GM12878 (cell line): ENCODE data around the gene CASS4. TPM values are rescaled to one million over a fixed set of nuclear protein-coding genes. Genes with fewer than 3 reads are reported as not detected.
A peak's percentile ranks its signal among the peaks of the same experiment; 100 is the strongest.
"Not testable (repeated sequence)": the region's sequence is repeated elsewhere in the genome, so short reads cannot be mapped to it uniquely, and the experiment has no call there.

Experiments used
- ATAC-seq: fragments of 200-7000 bp; cut with Tn5 transposase; 3 replicates; pipeline ENCODE4 v1.9.1; 2020; ENCODE audit warnings: mild to moderate bottlenecking, moderate library complexity
- BruUV-seq: library from RNA; stranded (reverse); fragments of 400-500 nt; replicated peaks from 2 replicates; lab custom pipeline; 2021; lab: Mats Ljungman, UMichigan
- CTCF ChIA-PET: fragments of 300-600 bp; sonication (Branson Sonifier 250); formaldehyde crosslinking; extraction: SDS; loops from one replicate; lab custom pipeline; 2021; ENCODE audit warnings: inconsistent platforms; lab: Yijun Ruan, JAX
- POLR2A ChIA-PET: fragments of 350-600 bp; formaldehyde crosslinking; extraction: SDS; loops from one replicate; lab custom pipeline; 2021; ENCODE audit warnings: inconsistent platforms; lab: Charles Lee
- RAD21 ChIA-PET: fragments of 300-600 bp; sonication (Branson Sonifier 250); formaldehyde crosslinking; loops from one replicate; lab custom pipeline; 2023; ENCODE audit warnings: antibody characterized with exemption; ENCODE audit not compliant: unreplicated experiment; lab: Charles Lee
- SMC1A ChIA-PET: fragments of 300-600 bp; sonication (Branson Sonifier 250); formaldehyde crosslinking; loops from one replicate; lab custom pipeline; 2023; ENCODE audit not compliant: unreplicated experiment, uncharacterized antibody; lab: Charles Lee
- DNase-seq: peaks from one replicate; pipeline ENCODE4 v3.0.0-alpha.2; 2011; ENCODE audit warnings: low read depth, low spot score
- FAIRE-seq: peaks from 3 replicates; lab custom pipeline; 2011; peaks lifted over from hg19 to GRCh38; lab: Jason Lieb, UNC
- H2AFZ ChIP-seq: 2 replicates; pipeline ENCODE4 v1.6.0; 2011; ENCODE audit warnings: low read depth, low read length, control low read depth; ENCODE audit not compliant: control insufficient read depth
- H3K27ac ChIP-seq: 2 replicates; pipeline ENCODE4 v1.5.1; 2011; ENCODE audit warnings: control low read depth; ENCODE audit not compliant: control insufficient read depth, insufficient read depth
- H3K27me3 ChIP-seq, 2 experiments: replicated peaks in 1 of 2; 2 replicates each; pipeline versions ENCODE4 v1.6.0 to v1.6.1; 2011; ENCODE audit warnings: low read length in 1 of 2; ENCODE audit not compliant: control insufficient read depth in 2 of 2, insufficient read depth in 2 of 2
- H3K36me3 ChIP-seq, 2 experiments: 2 replicates each; pipeline ENCODE4 v1.5.1; 2011; ENCODE audit warnings: low read length in 1 of 2; ENCODE audit not compliant: control insufficient read depth in 2 of 2, insufficient read depth in 2 of 2
- H3K4me1 ChIP-seq: 2 replicates; pipeline ENCODE4 v1.6.1; 2011; ENCODE audit warnings: mild to moderate bottlenecking, low read length, moderate library complexity, mixed read lengths; ENCODE audit not compliant: control insufficient read depth, insufficient read depth
- H3K4me2 ChIP-seq: 2 replicates; pipeline ENCODE4 v1.6.0; 2011; ENCODE audit warnings: control low read depth; ENCODE audit not compliant: control insufficient read depth, insufficient read depth
- H3K4me3 ChIP-seq: fragments of 200-600 bp; sonication (generic); 2 replicates; pipeline ENCODE4 v1.5.1; 2016
- H3K79me2 ChIP-seq: 2 replicates; pipeline ENCODE4 v1.6.0; 2011; ENCODE audit warnings: low read length; ENCODE audit not compliant: control insufficient read depth, insufficient read depth
- H3K9ac ChIP-seq: 2 replicates; pipeline ENCODE4 v1.8.0; 2011; ENCODE audit warnings: low read length, control low read depth, mixed read lengths; ENCODE audit not compliant: control insufficient read depth, insufficient read depth
- H3K9me3 ChIP-seq: replicated peaks from 3 replicates; pipeline ENCODE4 v1.5.1; 2011; ENCODE audit warnings: mild to moderate bottlenecking, low read length; ENCODE audit not compliant: control insufficient read depth, insufficient read depth
- H4K20me1 ChIP-seq: 2 replicates; pipeline ENCODE4 v1.6.0; 2011; ENCODE audit not compliant: control insufficient read depth, insufficient read depth
- HDAC2 ChIP-seq: fragments of 200-600 bp; sonication (generic); IDR thresholded peaks from 2 replicates; pipeline ENCODE4 v1.6.1; 2017
- NR2F1 ChIP-seq: fragments of 450-650 bp; conservative IDR thresholded peaks from 2 replicates; pipeline ENCODE4 v1.6.1; 2017; ENCODE audit warnings: mild to moderate bottlenecking
- SREBF2 ChIP-seq: IDR thresholded peaks from 2 replicates; pipeline ENCODE4 v1.6.1; 2012; ENCODE audit warnings: mild to moderate bottlenecking, low read length
- ZNF622 ChIP-seq: fragments of 450-650 bp; IDR thresholded peaks from 2 replicates; pipeline ENCODE4 v1.6.1; 2017; ENCODE audit warnings: mild to moderate bottlenecking, inconsistent platforms
- ZZZ3 ChIP-seq: IDR thresholded peaks from 2 replicates; pipeline ENCODE4 v1.6.1; 2011; ENCODE audit warnings: low read depth; ENCODE audit not compliant: control insufficient read depth, insufficient read length
- WGBS: methylation state at CpG from one replicate; pipeline ENCODE4 v1.1.6; 2016; ENCODE audit warnings: low lambda C conversion rate; ENCODE audit not compliant: insufficient replicate concordance, insufficient coverage; ENCODE audit errors: missing lambda C conversion rate; 5-methylcytosine and 5-hydroxymethylcytosine counted together
- in situ Hi-C: fragments of 300-500 bp; cut with MboI; formaldehyde crosslinking; loops from 9 replicates; pipeline ENCODE4 v1.14.3; 2018; ENCODE audit warnings: mixed read lengths
- intact Hi-C: fragments of 100-400 bp; cut with micrococcal nuclease; formaldehyde crosslinking; loops from one replicate; pipeline ENCODE4 v1.14.2; 2022; ENCODE audit not compliant: unreplicated experiment
- polyA plus RNA-seq, 11 experiments: library from polyadenylated mRNA; depleted of rRNA in 4 of 11; unstranded in 6 of 11; stranded (reverse) in 5 of 11; fragments of >200 nt; fragmentation: Nextera tagmentation in 4 of 11; fragmentation: Illumina TruSeq in 1 of 11; extraction: Ambion mirVana in 4 of 11; extraction: Trizol in 1 of 11; gene quantifications; 1 replicate in 1 of 11; 2 replicates in 10 of 11; pipeline versions ENCODE4 v1.2.1 to v1.2.3, GENCODE V29; 2011 to 2016; ENCODE audit warnings: inconsistent platforms in 2 of 11, missing spikeins in 2 of 11, low read depth in 1 of 11
- total RNA-seq, 4 experiments: library from RNA; depleted of rRNA in 3 of 4; stranded (reverse); fragments of >200 nt in 3 of 4; fragmentation: Illumina TruSeq in 1 of 4; extraction: Trizol in 1 of 4; gene quantifications; 2 replicates each; pipeline versions ENCODE4 v1.2.1 to v1.2.3, GENCODE V29; 2013 to 2021
- TF ChIP-seq, protein P1 (sequence below): fragments of 450-650 bp; IDR thresholded peaks from 2 replicates; pipeline ENCODE4 v1.6.1; 2018; ENCODE audit warnings: mild to moderate bottlenecking, low read depth, moderate library complexity; ENCODE audit not compliant: partially characterized antibody

Gene CASS4
- total and polyA plus RNA-seq, 10 of the 15 experiments (the other 5 are each of a cell fraction or from before 2014, with no cell fraction given) = 0.04 to 0.24 (median 0.11) TPM; not detected in 1

DNA sequence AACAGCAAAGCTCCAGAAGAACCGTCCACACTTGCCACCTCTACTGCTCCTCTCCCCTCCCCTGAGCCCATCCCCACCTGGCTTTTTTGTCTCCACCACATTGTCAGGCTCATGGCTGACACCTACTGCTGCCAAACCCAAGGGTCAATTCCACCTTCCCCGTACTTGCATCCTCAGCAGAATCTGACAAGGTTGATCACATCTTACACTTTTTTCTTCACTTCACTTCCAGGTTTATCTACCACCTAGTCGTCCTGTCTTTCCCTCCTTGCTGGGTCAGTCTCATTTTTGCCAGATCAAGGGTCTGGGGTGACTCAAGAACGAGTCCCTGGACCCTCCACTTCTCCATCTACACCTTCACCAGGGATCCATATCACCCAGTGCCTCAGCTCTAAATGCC, 23.2 kb upstream of the CASS4 start:
- ChIA-PET CTCF (no interaction called here), POLR2A (interaction anchor here (0.6 kb wide), 1 partner anchor 24 kb away, joined by 3 read pairs; no protein-coding TSS in a partner anchor), SMC1A (no interaction called here), RAD21 (no interaction called here)
- no peak overlapping the region for H3K4me3 ChIP-seq
- no peak overlapping the region for H3K9ac ChIP-seq
- H3K36me3 ChIP-seq = peaks cover 4 to 20% of the 10 kb centered on the region in 2 experiments
- no peaks in the 10 kb centered on the region for H3K27me3 ChIP-seq
- H3K4me1 ChIP-seq = peaks cover 3% of the 10 kb centered on the region; the same call in 1 of the 2 replicates
- H4K20me1 ChIP-seq = peaks cover 3% of the 10 kb centered on the region
- no peak overlapping the region for H3K27ac ChIP-seq
- H3K79me2 ChIP-seq = peaks cover 54% of the 10 kb centered on the region
- no peak overlapping the region for H2AFZ ChIP-seq
- no peak for ATAC-seq
- no peak for FAIRE-seq
- no peak for TF ChIP-seq SREBF2
- in situ Hi-C loops = no loop called here
- 97% methylated on average over 4 of the region's 4 CpGs for WGBS
- H3K9me3 ChIP-seq = no peaks in the 10 kb centered on the region
- no TSS peak for BruUV-seq
- no peak for DNase-seq
- peak overlapping the region; percentile 4 for H3K4me2 ChIP-seq
- intact Hi-C loops = no loop called here

DNA sequence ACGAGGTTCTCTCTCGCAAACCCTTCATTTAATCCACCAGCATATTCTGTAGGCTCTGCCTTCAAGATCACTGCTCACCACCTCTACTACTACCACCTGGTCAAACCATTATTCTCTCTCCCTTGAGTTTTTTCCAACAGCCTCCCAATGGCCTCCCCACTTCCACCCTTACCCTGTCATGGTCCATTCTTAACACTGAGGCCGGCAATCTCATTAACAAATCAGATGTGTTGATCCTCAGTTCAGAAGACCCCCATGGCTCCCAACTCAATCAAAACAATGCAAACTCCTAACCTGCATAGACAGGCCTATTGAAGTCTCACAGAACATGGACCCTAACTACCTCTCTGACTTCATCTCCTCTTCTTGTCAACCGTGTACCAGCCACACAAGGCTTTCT, 22.3 kb upstream of the CASS4 start:
- 98% methylated on average over 4 of the region's 4 CpGs for WGBS
- peak overlapping the region; percentile 3; the same call in 1 of the 2 replicates for H3K4me2 ChIP-seq
- H4K20me1 ChIP-seq = peaks cover 2% of the 10 kb centered on the region
- in situ Hi-C loops (no loop called here), intact Hi-C loops (no loop called here)
- no peak overlapping the region for H3K9ac ChIP-seq
- H3K27ac ChIP-seq = no peak overlapping the region
- 0 out of 2 replicates have a peak overlapping the region, but pooled peaks have one; percentile 3 for H3K4me3 ChIP-seq
- CTCF ChIA-PET = no interaction called here
- no peaks in the 10 kb centered on the region for H3K9me3 ChIP-seq
- SMC1A ChIA-PET = no interaction called here
- DNase-seq (no peak), ATAC-seq (no peak)
- peaks cover 3 to 18% of the 10 kb centered on the region in 2 experiments; a peak in 3 of 4 replicates for H3K36me3 ChIP-seq
- H3K79me2 ChIP-seq = peaks cover 62% of the 10 kb centered on the region
- BruUV-seq = no TSS peak
- H2AFZ ChIP-seq = no peak overlapping the region
- no peak for TF ChIP-seq ZNF622
- no peak for TF ChIP-seq ZZZ3
- TF ChIP-seq, protein P1, sequence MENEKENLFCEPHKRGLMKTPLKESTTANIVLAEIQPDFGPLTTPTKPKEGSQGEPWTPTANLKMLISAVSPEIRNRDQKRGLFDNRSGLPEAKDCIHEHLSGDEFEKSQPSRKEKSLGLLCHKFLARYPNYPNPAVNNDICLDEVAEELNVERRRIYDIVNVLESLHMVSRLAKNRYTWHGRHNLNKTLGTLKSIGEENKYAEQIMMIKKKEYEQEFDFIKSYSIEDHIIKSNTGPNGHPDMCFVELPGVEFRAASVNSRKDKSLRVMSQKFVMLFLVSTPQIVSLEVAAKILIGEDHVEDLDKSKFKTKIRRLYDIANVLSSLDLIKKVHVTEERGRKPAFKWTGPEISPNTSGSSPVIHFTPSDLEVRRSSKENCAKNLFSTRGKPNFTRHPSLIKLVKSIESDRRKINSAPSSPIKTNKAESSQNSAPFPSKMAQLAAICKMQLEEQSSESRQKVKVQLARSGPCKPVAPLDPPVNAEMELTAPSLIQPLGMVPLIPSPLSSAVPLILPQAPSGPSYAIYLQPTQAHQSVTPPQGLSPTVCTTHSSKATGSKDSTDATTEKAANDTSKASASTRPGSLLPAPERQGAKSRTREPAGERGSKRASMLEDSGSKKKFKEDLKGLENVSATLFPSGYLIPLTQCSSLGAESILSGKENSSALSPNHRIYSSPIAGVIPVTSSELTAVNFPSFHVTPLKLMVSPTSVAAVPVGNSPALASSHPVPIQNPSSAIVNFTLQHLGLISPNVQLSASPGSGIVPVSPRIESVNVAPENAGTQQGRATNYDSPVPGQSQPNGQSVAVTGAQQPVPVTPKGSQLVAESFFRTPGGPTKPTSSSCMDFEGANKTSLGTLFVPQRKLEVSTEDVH = no peak
- TF ChIP-seq HDAC2 = no peak
- TF ChIP-seq NR2F1 = no peak
- TF ChIP-seq, all 136 proteins: peak for 0
- POLR2A ChIA-PET = interaction anchor here (0.6 kb wide), 1 partner anchor 9 kb away, joined by 3 read pairs; no protein-coding TSS in a partner anchor
- no peaks in the 10 kb centered on the region for H3K27me3 ChIP-seq
- H3K4me1 ChIP-seq = peaks cover 3% of the 10 kb centered on the region; the same call in 1 of the 2 replicates
- FAIRE-seq = no peak
- RAD21 ChIA-PET = no interaction called here

DNA sequence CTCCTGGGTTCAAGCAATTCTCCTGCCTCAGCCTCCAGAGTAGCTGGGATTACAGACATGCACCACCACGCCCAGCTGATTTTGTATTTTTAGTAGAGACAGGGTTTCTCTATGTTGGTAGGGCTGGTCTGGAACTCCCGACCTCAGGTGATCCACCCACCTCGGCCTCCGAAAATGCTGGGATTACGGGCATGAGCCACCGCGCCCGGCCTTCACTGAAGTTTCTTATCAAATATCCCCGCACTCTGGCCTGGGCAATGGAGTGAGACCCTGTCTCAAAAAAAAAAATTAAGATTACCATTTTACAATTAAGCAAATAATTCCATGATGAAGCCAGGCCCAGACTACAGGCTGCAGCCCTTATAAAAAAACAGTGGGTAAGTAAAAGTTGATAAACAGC, 21.7 kb upstream of the CASS4 start:
- peak overlapping the region; percentile 99 for H3K4me3 ChIP-seq
- not testable (repeated sequence) for ATAC-seq

More for the DNA sequence above, 21.7 kb upstream of the CASS4 start:
- DNase-seq, H2AFZ ChIP-seq, FAIRE-seq, H3K9me3 ChIP-seq, in situ Hi-C loops, H4K20me1 ChIP-seq, RAD21 ChIA-PET, intact Hi-C loops, H3K4me1 ChIP-seq, BruUV-seq, H3K27me3 ChIP-seq, H3K27ac ChIP-seq: not testable (repeated sequence)
- peaks cover 63% of the 10 kb centered on the region for H3K79me2 ChIP-seq
- peaks cover 5 to 14% of the 10 kb centered on the region in 2 experiments for H3K36me3 ChIP-seq
- 80% methylated on average over 9 of the region's 9 CpGs for WGBS
- peak overlapping the region; percentile 90 for H3K9ac ChIP-seq
- ChIA-PET SMC1A (interaction anchor here (2.1 kb wide), 1 partner anchor 9 kb away, joined by 7 read pairs; no protein-coding TSS in a partner anchor), CTCF (interaction anchor here (2.1 kb wide), 1 partner anchor 11 kb away, joined by 6 read pairs; no protein-coding TSS in a partner anchor), POLR2A (interaction anchor here (0.6 to 1.2 kb wide), 2 partner anchors 10 to 18 kb away, joined by 3 to 7 read pairs; no protein-coding TSS in a partner anchor)
- peak overlapping the region; percentile 83 for H3K4me2 ChIP-seq
